HepG2 (cell line): ENCODE data around the gene RBBP8NL. TPM values are rescaled to one million over a fixed set of nuclear protein-coding genes. Genes with fewer than 3 reads are reported as not detected.

ENCODE experiments used
- AFF4 ChIP-seq: sonication (generic); formaldehyde crosslinking; IDR thresholded peaks from 2 replicates; pipeline ENCODE4 v1.4.0; 2020; ENCODE audit warnings: missing genetic modification reagents
- ARID3A ChIP-seq: IDR thresholded peaks from 2 replicates; pipeline ENCODE4 v1.6.1; 2012; ENCODE audit warnings: low read depth, low read length, improper control_type of control experiment
- ARID5B ChIP-seq: IDR thresholded peaks from 2 replicates; pipeline ENCODE4 v1.4.0; 2020; ENCODE audit warnings: mild to moderate bottlenecking, missing genetic modification reagents
- E2F2 ChIP-seq: sonication (generic); formaldehyde crosslinking; IDR thresholded peaks from 2 replicates; pipeline ENCODE4 v1.4.0; 2020; ENCODE audit warnings: missing genetic modification reagents, borderline replicate concordance
- MED1 ChIP-seq: sonication (generic); formaldehyde crosslinking; IDR thresholded peaks from 2 replicates; pipeline ENCODE4 v1.4.0; 2020; ENCODE audit warnings: missing genetic modification reagents
- NFIC ChIP-seq: IDR thresholded peaks from 2 replicates; pipeline ENCODE4 v1.6.1; 2012; ENCODE audit warnings: mild to moderate bottlenecking, low read length, inconsistent platforms
- ZNF207 ChIP-seq: fragments of 450-650 bp; IDR thresholded peaks from 2 replicates; pipeline ENCODE4 v1.6.1; 2016; ENCODE audit warnings: antibody characterized with exemption, borderline replicate concordance
- ZNF335 ChIP-seq: sonication (generic); formaldehyde crosslinking; IDR thresholded peaks from 2 replicates; pipeline ENCODE4 v1.4.0; 2020; ENCODE audit warnings: missing genetic modification reagents
- ZNF646 ChIP-seq: sonication (generic); formaldehyde crosslinking; IDR thresholded peaks from 2 replicates; pipeline ENCODE4 v1.9.0; 2021; ENCODE audit warnings: mild to moderate bottlenecking, missing genetic modification reagents
- polyA plus RNA-seq, 8 experiments: library from polyadenylated mRNA; depleted of rRNA in 3 of 8; stranded (reverse) in 7 of 8; unstranded in 1 of 8; fragments of >200 nt; fragmentation: Illumina TruSeq in 4 of 8; extraction: Trizol in 4 of 8; gene quantifications; 2 replicates each; pipeline versions ENCODE4 v1.2.1 to v1.2.3, GENCODE V29; 2011 to 2016; ENCODE audit warnings: low read depth in 4 of 8, missing spikeins in 1 of 8, mixed read lengths in 1 of 8; ENCODE audit not compliant: insufficient read depth in 1 of 8
- total RNA-seq, 5 experiments: library from RNA; depleted of rRNA; stranded (reverse); fragments of >200 nt; fragmentation: Illumina TruSeq; extraction: Trizol; gene quantifications; 2 replicates each; pipeline ENCODE4 v1.2.3, GENCODE V29; 2016; ENCODE audit warnings: low read depth in 1 of 5

The RBBP8NL gene
- total and polyA plus RNA-seq, 2 of the 13 experiments (the other 11 are each of a cell fraction or from before 2014, with no cell fraction given): 0.69 to 0.86 TPM

- TF ChIP-seq ZNF646 (CRISPR knock-in tag) (no peak), ARID3A (no peak), NFIC (no peak), AFF4 (no peak), MED1 (CRISPR knock-in tag) (no peak), ZNF207 (no peak), ZNF335 (CRISPR knock-in tag) (no peak), E2F2 (CRISPR knock-in tag) (no peak), ARID5B (CRISPR knock-in tag) (no peak)
These were observed 17.2 kb downstream of the RBBP8NL start (continued) for GRCh38 chr20:62409931-62410745.
